Activated naive CD8-positive, alpha-beta T cell treated with anti-CD3 and anti-CD28 coated beads, Interleukin-2, amount 10 ng/mL, durations not matched to agents 7 days and 5 days (primary cell): ENCODE measurements around the gene OOSP1. TPM values are rescaled to one million over a fixed set of nuclear protein-coding genes. Genes with fewer than 3 reads are reported as not detected.
"Not testable (repeated sequence)": the region's sequence is repeated elsewhere in the genome, so short reads cannot be mapped to it uniquely, and the experiment has no call there.

Source experiments
- ATAC-seq: fragments of 150-1000 bp; cut with Tn5 transposase; one replicate; pipeline ENCODE4 v1.10.0; 2021; ENCODE audit warnings: low read depth, moderate library complexity
- POLR2A ChIA-PET: fragments of 350-600 bp; sonication (Branson Sonifier 250); formaldehyde crosslinking; loops from one replicate; lab custom pipeline; 2021; ENCODE audit warnings: antibody characterized with exemption; lab: Charles Lee
- DNase-seq: peaks from one replicate; pipeline ENCODE4 v3.0.0; 2021
- H3K27ac Mint-ChIP-seq: one replicate; pipeline ENCODE4 v1.8.0; 2022; ENCODE audit warnings: mild to moderate bottlenecking, mixed read lengths
- H3K27me3 Mint-ChIP-seq: one replicate; pipeline ENCODE4 v1.8.0; 2022; ENCODE audit warnings: mild to moderate bottlenecking, moderate library complexity, mixed read lengths
- H3K36me3 Mint-ChIP-seq: one replicate; pipeline ENCODE4 v1.8.0; 2021; ENCODE audit warnings: mild to moderate bottlenecking, mixed read lengths
- H3K4me1 Mint-ChIP-seq: one replicate; pipeline ENCODE4 v1.8.0; 2021; ENCODE audit warnings: mixed read lengths
- H3K4me3 Mint-ChIP-seq: one replicate; pipeline ENCODE4 v1.8.0; 2022; ENCODE audit warnings: mild to moderate bottlenecking, moderate library complexity, mixed read lengths
- H3K9me3 Mint-ChIP-seq: one replicate; pipeline ENCODE4 v1.8.0; 2021; ENCODE audit warnings: mixed read lengths
- total RNA-seq, 2 experiments: library from RNA; stranded (reverse); gene quantifications; one replicate each; pipeline ENCODE4 v1.2.3, GENCODE V29; 2021

OOSP1 gene
- total RNA-seq, 2 experiments from 2014 or later: not detected

DNA sequence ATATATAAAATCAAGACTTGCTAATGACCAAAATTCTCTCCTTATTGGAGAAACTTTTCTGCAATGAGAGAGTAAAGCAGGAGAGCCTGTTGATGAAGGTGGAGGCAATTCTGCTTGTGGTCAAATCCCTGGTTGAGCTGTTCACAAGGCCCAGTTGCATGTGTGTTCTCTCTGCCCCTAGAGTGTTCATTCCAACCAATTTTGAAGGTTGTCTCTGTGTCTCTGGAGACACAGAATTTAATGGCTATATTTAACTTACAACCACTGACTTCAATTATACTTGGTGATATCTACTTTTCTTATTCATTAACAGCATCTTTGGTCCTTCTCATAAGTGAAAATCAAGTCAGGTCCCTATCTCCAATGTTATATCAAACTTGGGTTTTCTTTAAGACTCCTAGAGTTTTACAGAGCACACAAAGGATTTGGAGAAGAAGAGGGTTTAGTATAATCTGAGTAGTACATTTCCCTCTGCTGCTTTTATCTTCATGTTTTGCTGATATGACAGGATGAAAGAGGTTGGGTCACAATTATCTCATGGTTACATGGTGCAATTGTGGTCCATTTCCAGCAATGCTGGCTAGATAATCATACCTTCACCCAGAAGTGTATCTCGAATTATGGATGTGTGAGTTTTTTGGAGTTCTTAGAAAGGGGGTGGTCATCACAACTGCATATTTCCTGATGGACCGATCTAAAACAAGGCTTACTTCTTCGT, 29.6 kb downstream of the OOSP1 start:
- H3K27ac Mint-ChIP-seq: no peak overlapping the region
- no peak for ATAC-seq
- POLR2A ChIA-PET: no interaction called here

DNA sequence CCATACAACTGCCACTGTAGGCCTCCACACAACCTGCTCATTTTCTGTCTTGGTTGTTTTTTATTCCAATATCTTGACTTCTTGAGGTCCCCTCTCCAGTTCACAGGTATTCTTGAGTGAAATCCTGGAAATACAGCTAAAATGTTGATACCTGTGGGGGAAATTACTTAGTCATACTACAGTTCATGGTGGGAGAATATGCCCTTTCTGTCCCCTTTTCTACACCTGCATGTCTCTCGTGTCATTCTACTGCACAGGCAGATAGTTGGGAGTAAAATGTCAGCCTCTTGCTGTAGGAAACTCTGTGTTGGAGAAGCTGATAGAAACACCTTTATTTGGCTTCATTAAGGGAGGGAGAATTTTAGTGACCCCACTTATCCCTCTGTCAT, 30.2 kb downstream of the OOSP1 start:
- Mint-ChIP-seq H3K27me3 (peaks cover 3% of the 10 kb centered on the region), H3K9me3 (no peaks in the 10 kb centered on the region), H3K4me1 (no peaks in the 10 kb centered on the region), H3K27ac (no peak overlapping the region), H3K36me3 (no peaks in the 10 kb centered on the region), H3K4me3 (no peak overlapping the region)
- POLR2A ChIA-PET: no interaction called here
- ATAC-seq (no peak), DNase-seq (no peak)

More for the DNA sequence above, 29.6 kb downstream of the OOSP1 start:
- DNase-seq: no peak
- Mint-ChIP-seq H3K27me3 (peaks cover 3% of the 10 kb centered on the region), H3K9me3 (no peaks in the 10 kb centered on the region), H3K4me1 (no peaks in the 10 kb centered on the region), H3K4me3 (no peak overlapping the region), H3K36me3 (no peaks in the 10 kb centered on the region)

DNA sequence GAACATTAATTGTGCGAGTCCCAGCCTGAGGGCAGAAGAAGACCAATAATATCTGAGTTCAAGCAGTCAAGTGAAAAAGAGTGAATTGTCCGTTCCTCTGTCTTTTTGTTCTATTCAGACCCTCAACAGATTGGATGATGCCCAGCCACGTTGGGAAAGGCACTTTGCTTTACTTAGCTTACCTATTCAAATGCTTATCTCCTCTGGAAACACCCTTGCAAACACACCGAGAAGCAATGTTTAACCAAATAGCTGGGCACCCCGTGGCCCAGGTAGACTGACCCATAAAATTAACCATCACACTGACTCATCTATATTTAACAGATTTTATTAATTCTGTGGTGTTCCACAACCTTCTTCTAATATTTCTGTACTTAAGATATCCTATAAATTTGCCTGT, 34.9 kb downstream of the OOSP1 start:
- no peak overlapping the region for H3K27ac Mint-ChIP-seq

DNA sequence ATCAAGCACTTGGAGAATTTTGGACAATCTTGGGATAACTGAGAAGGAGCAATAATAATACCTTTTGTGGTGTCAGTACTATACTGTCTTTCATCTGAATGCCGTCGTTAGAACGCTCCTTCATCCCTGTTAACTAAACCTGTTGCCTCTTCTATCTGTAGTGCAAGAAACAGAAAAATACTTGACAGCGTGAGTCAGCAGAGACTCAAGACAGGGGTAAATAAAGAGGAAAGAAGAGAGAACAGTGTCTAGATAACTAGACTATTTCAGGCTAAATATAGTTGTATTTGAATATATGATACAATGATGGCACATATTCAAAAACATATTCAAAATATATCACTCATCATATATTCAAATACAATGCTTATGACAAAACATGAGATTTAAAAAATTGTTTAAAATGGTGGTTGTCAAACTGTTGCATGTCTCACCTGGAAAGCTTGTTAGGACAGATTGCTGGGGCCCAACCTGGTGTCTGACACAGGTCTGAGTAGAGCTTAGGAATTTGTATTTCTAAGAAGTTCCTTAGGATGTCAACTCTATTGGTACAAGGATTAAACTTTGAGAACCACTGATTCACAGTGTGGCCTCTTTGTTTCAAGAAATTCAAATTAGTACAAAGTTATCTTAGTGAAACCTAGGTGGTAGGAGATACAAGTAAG, 43.0 kb downstream of the OOSP1 start:
- Mint-ChIP-seq H3K36me3 (no peaks in the 10 kb centered on the region), H3K4me1 (no peaks in the 10 kb centered on the region), H3K4me3 (no peak overlapping the region), H3K27me3 (peaks cover 5% of the 10 kb centered on the region), H3K9me3 (no peaks in the 10 kb centered on the region), H3K27ac (no peak overlapping the region)
- no peak for ATAC-seq
- POLR2A ChIA-PET: no interaction called here
- DNase-seq: no peak

More for the DNA sequence above, 34.9 kb downstream of the OOSP1 start:
- DNase-seq (no peak), ATAC-seq (no peak)
- H3K36me3 Mint-ChIP-seq: no peaks in the 10 kb centered on the region
- no peaks in the 10 kb centered on the region for H3K9me3 Mint-ChIP-seq
- no peak overlapping the region for H3K4me3 Mint-ChIP-seq
- POLR2A ChIA-PET: no interaction called here
- no peaks in the 10 kb centered on the region for H3K4me1 Mint-ChIP-seq
- peaks cover 3% of the 10 kb centered on the region for H3K27me3 Mint-ChIP-seq

DNA sequence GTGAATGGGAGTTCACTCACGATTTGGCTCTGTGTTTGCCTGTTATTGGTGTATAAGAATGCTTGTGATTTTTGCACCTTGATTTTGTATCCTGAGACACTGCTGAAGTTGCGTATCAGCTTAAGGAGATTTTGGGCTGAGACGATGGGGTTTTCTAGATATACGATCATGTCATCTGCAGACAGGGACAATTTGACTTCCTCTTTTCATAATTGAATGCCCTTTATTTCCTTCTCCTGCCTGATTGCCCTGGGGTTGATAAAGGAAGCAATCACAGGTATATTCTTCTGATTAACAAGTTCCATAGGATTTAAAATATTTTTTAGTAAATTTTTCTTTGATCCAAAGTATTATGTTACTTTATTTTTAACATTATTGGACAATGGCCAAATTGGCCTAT, 43.8 kb downstream of the OOSP1 start:
- POLR2A ChIA-PET, H3K4me1 Mint-ChIP-seq, H3K9me3 Mint-ChIP-seq, H3K27me3 Mint-ChIP-seq, H3K36me3 Mint-ChIP-seq, H3K27ac Mint-ChIP-seq, DNase-seq, H3K4me3 Mint-ChIP-seq, ATAC-seq: not testable (repeated sequence)

DNA sequence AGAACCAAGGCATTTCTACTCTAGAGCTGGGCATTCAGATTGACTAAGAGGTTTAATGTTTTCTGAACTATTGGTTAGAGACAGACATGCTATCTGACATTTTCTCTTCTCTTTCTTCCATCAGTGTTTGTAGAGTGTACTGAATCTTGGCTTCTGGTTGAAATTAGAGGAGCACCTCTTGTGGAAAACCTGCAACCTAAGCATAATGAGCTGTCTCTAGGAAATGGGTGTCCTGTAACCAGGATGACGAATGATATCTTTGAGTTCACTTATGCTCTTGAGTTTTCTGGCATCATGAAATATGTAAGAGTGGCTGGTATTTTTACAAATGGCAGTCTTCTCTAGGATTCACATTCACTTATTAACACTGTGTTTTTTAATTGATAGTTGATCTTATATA, 45.0 kb downstream of the OOSP1 start:
- H3K27ac Mint-ChIP-seq: no peak overlapping the region

DNA sequence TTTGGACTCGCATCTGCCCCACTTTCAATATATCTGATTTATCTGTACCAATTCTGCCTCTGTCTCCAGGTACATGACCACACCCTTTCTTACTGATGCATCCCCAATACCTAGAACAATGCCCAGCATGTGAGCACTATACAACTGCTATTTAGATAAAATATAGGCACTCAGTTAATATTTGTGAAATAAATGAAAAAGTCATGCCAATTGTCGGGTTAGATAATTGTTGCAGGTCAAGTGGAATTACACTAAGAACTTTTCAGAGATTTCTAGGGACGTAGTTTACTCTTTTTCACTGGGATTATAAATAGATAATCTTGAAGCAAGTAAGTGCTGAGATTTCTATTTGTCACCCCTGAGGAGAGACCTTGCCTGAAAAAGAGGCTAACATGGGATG, 46.1 kb downstream of the OOSP1 start:
- POLR2A ChIA-PET: no interaction called here
- Mint-ChIP-seq H3K4me1 (no peaks in the 10 kb centered on the region), H3K36me3 (no peaks in the 10 kb centered on the region), H3K9me3 (no peaks in the 10 kb centered on the region), H3K27me3 (peaks cover 5% of the 10 kb centered on the region), H3K27ac (no peak overlapping the region), H3K4me3 (no peak overlapping the region)
- no peak for DNase-seq
- ATAC-seq: no peak

More for the DNA sequence above, 45.0 kb downstream of the OOSP1 start:
- Mint-ChIP-seq H3K27me3 (peaks cover 5% of the 10 kb centered on the region), H3K36me3 (no peaks in the 10 kb centered on the region), H3K4me1 (no peaks in the 10 kb centered on the region), H3K9me3 (no peaks in the 10 kb centered on the region), H3K4me3 (no peak overlapping the region)
- POLR2A ChIA-PET: no interaction called here
- no peak for ATAC-seq
- DNase-seq: no peak

DNA sequence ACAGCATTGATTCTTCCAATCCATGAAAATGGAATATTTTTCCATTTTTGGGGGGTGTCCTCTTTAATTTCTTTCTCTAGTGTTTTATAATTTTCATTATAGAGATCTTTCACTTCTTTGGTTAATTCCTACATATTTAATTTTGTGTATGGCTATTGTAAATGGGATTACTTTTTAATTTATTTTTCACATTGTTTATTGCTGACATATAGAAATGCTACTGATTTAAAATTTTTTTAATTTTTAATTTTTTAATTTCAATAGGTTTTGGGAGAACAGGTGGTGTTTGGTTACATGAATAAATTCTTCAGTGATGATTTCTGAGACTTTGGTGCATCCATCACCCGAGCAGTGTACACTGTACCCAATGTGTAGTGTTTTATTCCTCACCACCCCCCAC, 52.2 kb downstream of the OOSP1 start:
- Mint-ChIP-seq H3K9me3 (peaks cover 5% of the 10 kb centered on the region), H3K4me3 (no peak overlapping the region)
- ATAC-seq: no peak

DNA sequence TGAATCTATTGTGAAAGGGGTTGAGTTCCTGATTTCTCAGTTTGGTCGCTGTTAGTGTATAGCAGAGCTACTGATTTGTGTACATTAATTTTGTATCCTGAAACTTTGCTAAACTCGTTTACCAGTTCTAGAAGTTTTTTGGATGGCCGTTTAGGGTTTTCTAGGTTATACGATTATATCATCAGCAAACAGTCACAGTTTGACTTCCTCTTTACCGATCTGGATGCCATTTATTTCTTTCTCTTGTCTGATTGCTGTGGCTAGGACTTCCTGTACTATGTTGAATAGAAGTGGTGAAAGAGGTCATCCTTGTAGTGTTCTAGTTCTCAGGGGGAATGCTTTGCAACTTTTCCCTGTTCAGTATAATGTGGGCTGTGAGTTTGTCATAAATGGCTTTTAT, 54.2 kb downstream of the OOSP1 start:
- POLR2A ChIA-PET: no interaction called here
- ATAC-seq: no peak
- H3K9me3 Mint-ChIP-seq: peaks cover 5% of the 10 kb centered on the region
- H3K4me3 Mint-ChIP-seq: no peak overlapping the region
- DNase-seq: no peak
- H3K27me3 Mint-ChIP-seq: peaks cover 3% of the 10 kb centered on the region
- no peak overlapping the region for H3K27ac Mint-ChIP-seq
- no peaks in the 10 kb centered on the region for H3K36me3 Mint-ChIP-seq
- H3K4me1 Mint-ChIP-seq: no peaks in the 10 kb centered on the region

More for the DNA sequence above, 52.2 kb downstream of the OOSP1 start:
- POLR2A ChIA-PET: no interaction called here
- DNase-seq: no peak
- H3K4me1 Mint-ChIP-seq: no peaks in the 10 kb centered on the region
- no peak overlapping the region for H3K27ac Mint-ChIP-seq
- no peaks in the 10 kb centered on the region for H3K36me3 Mint-ChIP-seq
- no peaks in the 10 kb centered on the region for H3K27me3 Mint-ChIP-seq

DNA sequence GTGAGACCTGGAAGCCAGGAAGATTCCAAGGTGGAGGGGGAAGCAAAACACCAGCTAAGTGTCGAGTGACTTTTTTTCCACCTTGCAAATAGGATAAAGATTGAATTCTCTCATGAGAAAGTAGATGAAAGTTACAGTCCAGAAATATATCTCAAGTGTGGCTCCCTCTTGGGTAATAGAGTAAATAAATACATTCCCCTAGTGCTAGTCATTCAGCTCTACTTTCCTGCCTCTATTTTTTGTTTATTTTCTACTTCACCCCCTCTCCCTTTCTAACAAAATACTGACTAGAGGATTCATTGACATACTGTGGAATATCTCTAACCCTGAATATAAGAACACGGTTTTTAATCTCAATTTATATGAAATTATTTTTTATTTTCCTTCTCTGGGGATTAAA, 59.6 kb downstream of the OOSP1 start:
- no peaks in the 10 kb centered on the region for H3K9me3 Mint-ChIP-seq
- no peak for DNase-seq
- peaks cover 7% of the 10 kb centered on the region for H3K27me3 Mint-ChIP-seq
- no peaks in the 10 kb centered on the region for H3K36me3 Mint-ChIP-seq
- H3K4me1 Mint-ChIP-seq: no peaks in the 10 kb centered on the region
- POLR2A ChIA-PET: no interaction called here
- no peak overlapping the region for H3K27ac Mint-ChIP-seq
- no peak for ATAC-seq
- no peak overlapping the region for H3K4me3 Mint-ChIP-seq

DNA sequence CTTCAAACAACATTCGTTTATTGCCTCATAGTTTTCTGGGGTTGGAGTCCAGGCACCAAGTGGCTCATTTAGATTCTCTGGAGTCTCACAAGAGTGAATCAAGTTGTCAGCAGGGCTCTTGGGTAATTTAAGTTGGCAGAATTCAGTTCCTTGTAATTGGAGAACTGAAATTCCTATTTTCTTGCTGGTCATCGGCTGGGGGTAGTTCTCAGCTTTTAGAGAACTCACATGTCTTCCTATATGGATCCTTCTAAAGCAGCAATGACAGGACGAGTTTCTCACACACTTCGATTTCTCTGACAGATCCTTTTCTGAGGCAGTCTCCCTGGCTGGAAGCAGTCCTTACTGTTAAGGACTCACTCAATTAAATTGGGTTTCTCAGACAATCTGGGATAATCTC, 61.5 kb downstream of the OOSP1 start:
- Mint-ChIP-seq H3K27ac (no peak overlapping the region), H3K4me3 (no peak overlapping the region), H3K36me3 (no peaks in the 10 kb centered on the region), H3K4me1 (no peaks in the 10 kb centered on the region), H3K27me3 (peaks cover 13% of the 10 kb centered on the region), H3K9me3 (no peaks in the 10 kb centered on the region)
- ATAC-seq: no peak
- no peak for DNase-seq
- POLR2A ChIA-PET: no interaction called here

DNA sequence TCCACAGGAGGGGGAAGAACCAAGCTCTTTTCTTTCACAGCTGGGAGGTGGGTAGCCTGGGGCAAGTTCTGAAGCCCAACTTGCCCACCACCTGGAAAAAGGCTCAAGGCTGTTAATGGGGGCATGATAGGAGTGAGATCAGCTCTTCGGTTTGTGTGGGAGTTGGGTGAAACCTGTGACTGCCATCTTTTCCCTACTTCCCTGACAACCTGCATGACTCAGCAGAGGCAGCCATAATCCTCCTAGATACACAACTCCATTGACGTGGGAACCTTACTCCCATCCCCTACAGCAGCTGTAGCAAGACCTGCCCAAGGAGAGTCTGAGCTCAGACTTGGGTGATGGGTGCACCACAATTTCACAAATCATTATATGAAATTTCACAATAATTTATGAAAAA, 65.5 kb downstream of the OOSP1 start:
- ATAC-seq (no peak), DNase-seq (no peak)
- POLR2A ChIA-PET: no interaction called here
- Mint-ChIP-seq H3K4me1 (no peaks in the 10 kb centered on the region), H3K9me3 (no peaks in the 10 kb centered on the region), H3K4me3 (no peak overlapping the region), H3K27ac (no peak overlapping the region), H3K36me3 (no peaks in the 10 kb centered on the region), H3K27me3 (peaks cover 18% of the 10 kb centered on the region)

DNA sequence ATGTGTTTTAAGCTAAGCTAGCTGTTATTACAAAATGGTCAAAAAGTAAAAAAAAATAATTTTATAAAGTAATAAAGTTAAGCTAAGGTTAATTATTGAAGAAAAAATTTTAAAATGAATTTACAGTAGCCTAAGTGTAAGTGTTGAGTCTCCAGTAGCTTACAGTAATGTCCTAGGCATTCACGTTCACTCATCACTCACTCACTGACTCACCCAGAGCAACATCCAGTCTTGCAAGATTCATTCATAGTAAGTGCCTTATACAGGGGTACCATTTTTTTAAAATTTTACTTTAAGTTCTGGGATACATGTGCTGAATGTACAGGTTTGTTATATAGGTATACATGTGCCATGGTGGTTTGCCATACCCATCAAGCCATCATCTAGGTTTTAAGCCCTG, 67.1 kb downstream of the OOSP1 start:
- H3K4me1 Mint-ChIP-seq: no peaks in the 10 kb centered on the region
- ATAC-seq (no peak), DNase-seq (no peak)
- peaks cover 18% of the 10 kb centered on the region for H3K27me3 Mint-ChIP-seq
- H3K9me3 Mint-ChIP-seq: no peaks in the 10 kb centered on the region
- H3K27ac Mint-ChIP-seq: no peak overlapping the region
- no peak overlapping the region for H3K4me3 Mint-ChIP-seq
- H3K36me3 Mint-ChIP-seq: no peaks in the 10 kb centered on the region
- POLR2A ChIA-PET: no interaction called here
